Esophagus muscularis mucosa (tissue), 4 donors: ENCODE results near the gene ARHGEF7. TPM values are rescaled to one million over a fixed set of nuclear protein-coding genes. Genes with fewer than 3 reads are reported as not detected.

Source experiments
- DNase-seq: peaks from one replicate; pipeline ENCODE4 v3.0.0-alpha.2; 2017; ENCODE audit errors: extremely low spot score
- H3K27ac ChIP-seq, 4 donors: fragments of 200-600 bp; sonication (generic); replicated peaks in 1 of 4; 1 replicate in 3 of 4; 2 replicates in 1 of 4; pipeline ENCODE4 v1.5.1; 2016 to 2019; ENCODE audit warnings: mild to moderate bottlenecking in 1 of 4
- H3K27me3 ChIP-seq, 4 donors: fragments of 200-600 bp; sonication (generic); one replicate each; pipeline versions ENCODE4 v1.5.1 to v1.6.0; 2016 to 2019
- H3K36me3 ChIP-seq, 4 donors: fragments of 200-600 bp; sonication (generic); one replicate each; pipeline ENCODE4 v1.5.1; 2016 to 2019
- H3K4me1 ChIP-seq, 4 donors: fragments of 200-600 bp; sonication (generic); one replicate each; pipeline ENCODE4 v1.5.1; 2016 to 2019
- H3K4me3 ChIP-seq, 4 donors: fragments of 200-600 bp; sonication (generic); 1 replicate in 2 of 4; 2 replicates in 2 of 4; pipeline ENCODE4 v1.5.1; 2016 to 2019; ENCODE audit warnings: mild to moderate bottlenecking in 4 of 4, moderate library complexity in 1 of 4
- H3K9me3 ChIP-seq, 4 donors: fragments of 200-600 bp; sonication (generic); 1 replicate in 3 of 4; 2 replicates in 1 of 4; pipeline ENCODE4 v1.5.1; 2016 to 2019
- CTCF ChIP-seq, 3 experiments: fragments of 200-600 bp in 2 of 3; fragments of 450-650 bp in 1 of 3; sonication (generic) in 2 of 3; IDR thresholded peaks; one replicate each; pipeline ENCODE4 v1.5.1; 2017 to 2019; ENCODE audit warnings: antibody characterized with exemption in 3 of 3, mild to moderate bottlenecking in 2 of 3, moderate library complexity in 1 of 3
- EP300 ChIP-seq: sonication (generic); formaldehyde crosslinking; IDR thresholded peaks from one replicate; pipeline ENCODE4 v1.6.1; 2017; ENCODE audit warnings: antibody characterized with exemption
- POLR2A ChIP-seq: fragments of 450-650 bp; IDR thresholded peaks from one replicate; pipeline ENCODE4 v1.6.1; 2017; ENCODE audit warnings: antibody characterized with exemption, moderate library complexity, mild to moderate bottlenecking, low read depth
- POLR2AphosphoS5 ChIP-seq, 2 donors: sonication (generic); formaldehyde crosslinking; IDR thresholded peaks; one replicate each; pipeline ENCODE4 v1.6.1; 2017; ENCODE audit warnings: antibody characterized with exemption in 2 of 2
- WGBS: methylation state at CpG from one replicate; pipeline ENCODE4 v1.1.5; 2018; 5-methylcytosine and 5-hydroxymethylcytosine counted together
- intact Hi-C: fragments of 100-400 bp; cut with DNase I; formaldehyde crosslinking; loops from one replicate; pipeline ENCODE4 v1.15.1; 2023
- total RNA-seq, 4 donors: library from RNA; depleted of rRNA; stranded (reverse); fragments of >200 nt; gene quantifications; one replicate each; pipeline versions ENCODE4 v1.1.0 to v1.2.1, GENCODE V29; 2016

ARHGEF7 gene
- total RNA-seq, 4 donors from 2014 or later = 36.0 to 53.6 (median 45.1) TPM

- Histone ChIP-seq H3K27me3 (peaks cover 0 to 53% (median 0%) of the 10 kb centered on the region in 4 donors), H3K4me1 (no peaks in the 10 kb centered on the region), H3K4me3 (no peak overlapping the region), H3K36me3 (no peaks in the 10 kb centered on the region), H3K27ac (no peak overlapping the region), H3K9me3 (no peaks in the 10 kb centered on the region)
- intact Hi-C loops = no loop called here
- no peak for DNase-seq
- TF ChIP-seq POLR2AphosphoS5 (IDR thresholded peaks at IDR 0.05) (no peak), EP300 (no peak), CTCF (IDR thresholded peaks at IDR 0.05) (no peak), POLR2A (no peak)
- WGBS = 66% methylated on average over 9 of the region's 9 CpGs
Measured at GRCh38 chr13:111095911-111096501, 19.1 kb upstream of the ARHGEF7 start.

- H3K9me3 ChIP-seq = peaks cover 0 to 14% (median 10%) of the 10 kb centered on the region in 4 donors
- peaks cover 0 to 26% (median 0%) of the 10 kb centered on the region in 4 donors for H3K27me3 ChIP-seq
- TF ChIP-seq CTCF (IDR thresholded peaks at IDR 0.05) (no peak), EP300 (no peak), POLR2AphosphoS5 (IDR thresholded peaks at IDR 0.05) (no peak), POLR2A (no peak)
- 76% methylated on average over 1 of the region's 1 CpG for WGBS
- H3K36me3 ChIP-seq = no peaks in the 10 kb centered on the region
- intact Hi-C loops = no loop called here
- H3K4me3 ChIP-seq = no peak overlapping the region
- H3K27ac ChIP-seq = no peak overlapping the region
- H3K4me1 ChIP-seq = no peaks in the 10 kb centered on the region
- no peak for DNase-seq
Measured at GRCh38 chr13:111099290-111099689, 15.8 kb upstream of the ARHGEF7 start.

- peak; percentile 31 for DNase-seq
- TF ChIP-seq EP300 (no peak), CTCF (IDR thresholded peaks at IDR 0.05) (no peak), POLR2A (no peak), POLR2AphosphoS5 (IDR thresholded peaks at IDR 0.05) (no peak)
- peaks cover 0 to 44% (median 8%) of the 10 kb centered on the region in 4 donors for H3K27me3 ChIP-seq
- H3K4me3 ChIP-seq = no peak overlapping the region
- H3K4me1 ChIP-seq = peaks cover 5 to 12% (median 11%) of the 10 kb centered on the region in 4 donors
- intact Hi-C loops = no loop called here
- 55% methylated on average over 2 of the region's 2 CpGs for WGBS
- no peaks in the 10 kb centered on the region for H3K36me3 ChIP-seq
- H3K27ac ChIP-seq = no peak overlapping the region
- peaks cover 0 to 8% (median 2%) of the 10 kb centered on the region in 4 donors for H3K9me3 ChIP-seq
Measured at GRCh38 chr13:111110054-111110453, 5.1 kb upstream of the ARHGEF7 start.

GRCh38 chr13:111111376-111111937 lies 3.7 kb upstream of the ARHGEF7 start:
- Histone ChIP-seq H3K36me3 (no peaks in the 10 kb centered on the region), H3K4me1 (peaks cover 11 to 24% (median 21%) of the 10 kb centered on the region in 4 donors), H3K4me3 (no peak overlapping the region), H3K27ac (no peak overlapping the region), H3K9me3 (peaks cover 0 to 8% (median 2%) of the 10 kb centered on the region in 4 donors), H3K27me3 (peaks cover 0 to 53% (median 12%) of the 10 kb centered on the region in 4 donors)
- peak; percentile 62 for DNase-seq
- intact Hi-C loops = no loop called here
- 83% methylated on average over 7 of the region's 7 CpGs for WGBS
- TF ChIP-seq POLR2AphosphoS5 (IDR thresholded peaks at IDR 0.05) (no peak), POLR2A (no peak), CTCF (IDR thresholded peaks at IDR 0.05) (no peak), EP300 (no peak)
